OCI-LY3 (cell line): ENCODE data around the gene QKI.

Source experiments
- H2AFZ ChIP-seq: fragments of 200-600, 300-600 bp; shearing (Covaris generic); 2 replicates; pipeline ENCODE4 v1.6.0; 2014; ENCODE audit warnings: antibody characterized with exemption, low read depth, low read length
- H3K27ac ChIP-seq: fragments of 200-600, 300-600 bp; sonication (generic); 2 replicates; pipeline ENCODE4 v1.5.1; 2014; ENCODE audit warnings: mild to moderate bottlenecking, low read length, moderate library complexity, mixed read lengths
- H3K27me3 ChIP-seq: fragments of 200-600, 300-600 bp; sonication (generic); 2 replicates; pipeline ENCODE4 v1.6.1; 2014; ENCODE audit warnings: low read depth, low read length, mixed read lengths
- H3K36me3 ChIP-seq: fragments of 200-600, 300-600 bp; sonication (generic); replicated peaks from 2 replicates; pipeline ENCODE3; 2014; ENCODE audit warnings: low read depth, low read length, mixed read lengths
- H3K4me1 ChIP-seq: fragments of 300-600, 200-600 bp; sonication (generic); 2 replicates; pipeline ENCODE4 v1.6.1; 2014; ENCODE audit warnings: low read length, mixed read lengths
- H3K4me2 ChIP-seq: fragments of 200-600, 300-600 bp; sonication (generic); 2 replicates; pipeline ENCODE4 v1.6.1; 2014; ENCODE audit warnings: low read length, mixed read lengths
- H3K4me3 ChIP-seq: fragments of 300-600, 200-600 bp; sonication (generic); 2 replicates; pipeline ENCODE4 v1.5.1; 2014; ENCODE audit warnings: antibody characterized with exemption, mild to moderate bottlenecking, low read length, moderate library complexity
- H3K79me2 ChIP-seq: fragments of 300-600, 200-600 bp; shearing (Covaris generic); 2 replicates; pipeline ENCODE4 v1.6.1; 2014; ENCODE audit warnings: mild to moderate bottlenecking, low read length, mixed read lengths
- H3K9ac ChIP-seq: fragments of 300-600, 200-600 bp; shearing (Covaris generic); 2 replicates; pipeline ENCODE4 v1.6.0; 2014; ENCODE audit warnings: mild to moderate bottlenecking, low read length, moderate library complexity
- H3K9me3 ChIP-seq: fragments of 200-600, 300-600 bp; shearing (Covaris generic); 2 replicates; pipeline ENCODE4 v1.6.1; 2014; ENCODE audit warnings: low read length, mixed read lengths; ENCODE audit not compliant: insufficient read depth
- H4K20me1 ChIP-seq: fragments of 200-600, 300-600 bp; sonication (generic); 2 replicates; pipeline ENCODE4 v1.6.1; 2016; ENCODE audit warnings: low read length, mixed read lengths; ENCODE audit not compliant: insufficient read depth
- CTCF ChIP-seq: fragments of 200-600, 300-600 bp; sonication (generic); IDR thresholded peaks from 2 replicates; pipeline ENCODE4 v1.5.1; 2014; ENCODE audit warnings: antibody characterized with exemption, low read length, low read depth
- EZH2phosphoT487 ChIP-seq: fragments of 200-600 bp; shearing (Covaris generic); IDR thresholded peaks from 2 replicates; pipeline ENCODE4 v1.6.1; 2018; ENCODE audit warnings: antibody characterized with exemption, mixed run types, low read depth

QKI gene

GRCh38 chr6:163413345-163414116, 987 bp upstream of the QKI start:
- TF ChIP-seq CTCF (no peak), EZH2phosphoT487 (no peak)
- Histone ChIP-seq H2AFZ (peak overlapping the region; percentile 23; the same call in 1 of the 2 replicates), H3K79me2 (peaks cover 43% of the 10 kb centered on the region), H3K36me3 (no peaks in the 10 kb centered on the region), H3K9me3 (no peaks in the 10 kb centered on the region), H4K20me1 (peaks cover 22% of the 10 kb centered on the region), H3K4me1 (peaks cover 21% of the 10 kb centered on the region), H3K27me3 (no peaks in the 10 kb centered on the region), H3K27ac (peak overlapping the region; percentile 90), H3K9ac (peak overlapping the region; percentile 73), H3K4me2 (peak overlapping the region; percentile 89), H3K4me3 (peak overlapping the region; percentile 87)

GRCh38 chr6:163414946-163415619, 565 bp downstream of the QKI start:
- peak overlapping the region; percentile 93 for H3K4me3 ChIP-seq
- no peaks in the 10 kb centered on the region for H3K27me3 ChIP-seq
- H3K27ac ChIP-seq, result peak overlapping the region; percentile 86
- H3K36me3 ChIP-seq, result no peaks in the 10 kb centered on the region
- peak overlapping the region; percentile 92 for H3K9ac ChIP-seq
- TF ChIP-seq EZH2phosphoT487, result no peak
- TF ChIP-seq CTCF, result no peak
- H3K79me2 ChIP-seq, result peaks cover 59% of the 10 kb centered on the region
- peaks cover 36% of the 10 kb centered on the region for H3K4me1 ChIP-seq
- H4K20me1 ChIP-seq, result peaks cover 37% of the 10 kb centered on the region
- peak overlapping the region; percentile 81 for H3K4me2 ChIP-seq
- H3K9me3 ChIP-seq, result no peaks in the 10 kb centered on the region
- H2AFZ ChIP-seq, result no peak overlapping the region

GRCh38 chr6:163415620-163416556, 1.4 kb downstream of the QKI start:
- no peaks in the 10 kb centered on the region for H3K27me3 ChIP-seq
- no peaks in the 10 kb centered on the region for H3K9me3 ChIP-seq
- no peak for TF ChIP-seq EZH2phosphoT487
- no peak for TF ChIP-seq CTCF
- no peak overlapping the region for H2AFZ ChIP-seq
- peak overlapping the region; percentile 92 for H3K9ac ChIP-seq
- no peaks in the 10 kb centered on the region for H3K36me3 ChIP-seq
- peak overlapping the region; percentile 86 for H3K27ac ChIP-seq
- H3K4me1 ChIP-seq, result peaks cover 44% of the 10 kb centered on the region
- peak overlapping the region; percentile 93 for H3K4me3 ChIP-seq
- H3K4me2 ChIP-seq, result peak overlapping the region; percentile 81
- H4K20me1 ChIP-seq, result peaks cover 45% of the 10 kb centered on the region
- H3K79me2 ChIP-seq, result peaks cover 67% of the 10 kb centered on the region
